CD4-positive, alpha-beta T cell treated with Interleukin-6 for 4 hours (primary cell): Measurements from ENCODE around the gene ETFA.

Experiments
- DNase-seq: peaks from one replicate; pipeline ENCODE4 v3.0.0-alpha.2; 2020; ENCODE audit warnings: mixed read lengths

The ETFA gene

GRCh38 chr15:76311100-76311953 is at the start of gene ETFA:
Gene ETFA, minus strand, starts transcription at chr15:76311469. Its CDS starts 81 bp downstream, at chr15:76311388.
- peak; percentile 91 for DNase-seq

- DNase-seq = no peak
These were observed 49.1 kb upstream of the ETFA start for GRCh38 chr15:76360416-76360815.

- no peak for DNase-seq
These were observed 47.9 kb upstream of the ETFA start for GRCh38 chr15:76359152-76359551.

GRCh38 chr15:76358453-76358852 is 47.2 kb upstream of the ETFA start:
- no peak for DNase-seq

- no peak for DNase-seq
These were observed 43.7 kb upstream of the ETFA start for GRCh38 chr15:76354823-76355440.

GRCh38 chr15:76353903-76354302 is 42.6 kb upstream of the ETFA start:
- DNase-seq = no peak

GRCh38 chr15:76353023-76353577 is 41.8 kb upstream of the ETFA start:
- DNase-seq = no peak

- DNase-seq = no peak
These were observed 38.2 kb upstream of the ETFA start for GRCh38 chr15:76349301-76350070.

- DNase-seq = no peak
These were observed 36.3 kb upstream of the ETFA start for GRCh38 chr15:76347482-76348055.

GRCh38 chr15:76346669-76347481 is 35.6 kb upstream of the ETFA start:
- no peak for DNase-seq

GRCh38 chr15:76345880-76346668 is 34.8 kb upstream of the ETFA start:
- no peak for DNase-seq

- no peak for DNase-seq
These were observed 34.3 kb upstream of the ETFA start for GRCh38 chr15:76345583-76345879.

- no peak for DNase-seq
These were observed 33.8 kb upstream of the ETFA start for GRCh38 chr15:76344893-76345582.

- no peak for DNase-seq
These were observed 32.2 kb upstream of the ETFA start for GRCh38 chr15:76343313-76343996.

- no peak for DNase-seq
These were observed 31.3 kb upstream of the ETFA start for GRCh38 chr15:76342382-76343201.

GRCh38 chr15:76342058-76342381 is 30.8 kb upstream of the ETFA start:
- no peak for DNase-seq

- DNase-seq = no peak
These were observed 30.2 kb upstream of the ETFA start for GRCh38 chr15:76341366-76342057.

- peak; percentile 47 for DNase-seq
These were observed 29.6 kb upstream of the ETFA start for GRCh38 chr15:76340803-76341365.
